ENCODE data around the gene ATG10. TPM values are rescaled to one million over a fixed set of nuclear protein-coding genes. Genes with fewer than 3 reads are reported as not detected.
"Not testable (repeated sequence)": the region's sequence is repeated elsewhere in the genome, so short reads cannot be mapped to it uniquely, and the experiment has no call there.

Gene ATG10
- total RNA-seq, 1 experiment from 2014 or later: 7.6 TPM

GRCh38 chr5:82031220-82032119, 59.6 kb downstream of the ATG10 start:
- no peak overlapping the region for H3K14ac ChIP-seq (ENCODE audit: insufficient read depth, low read length)
- H3K4me3 Mint-ChIP-seq: no peak overlapping the region
- H3K4ac ChIP-seq (ENCODE audit: low read depth, low read length): no peak overlapping the region
- no peak overlapping the region for H3T11ph ChIP-seq (ENCODE audit: low read length)
- H3K9me3 ChIP-seq (ENCODE audit: control insufficient read depth, low read depth, low read length): no peaks in the 10 kb centered on the region
- H3K27ac Mint-ChIP-seq: peak overlapping the region; percentile 19 to 78 (median 74); a peak in 5 of 7 replicates
- no peak overlapping the region for H4K91ac ChIP-seq (ENCODE audit: insufficient read length, low read depth, low read length)
- no peak overlapping the region for H2AFZ ChIP-seq (ENCODE audit: low read length)
- H2BK15ac ChIP-seq (ENCODE audit: low read depth, low read length): no peak overlapping the region
- no peaks in the 10 kb centered on the region for H4K20me1 ChIP-seq (ENCODE audit: control insufficient read depth, insufficient read depth, insufficient read length)
- no peaks in the 10 kb centered on the region for H3K79me1 ChIP-seq (ENCODE audit: insufficient read depth, low read depth, low read length, poor library complexity, severe bottlenecking)
- peak overlapping the region; percentile 9 for H3K27ac ChIP-seq (ENCODE audit: insufficient read length, low read depth, low read length)
- no peak overlapping the region for H3K4me2 ChIP-seq (ENCODE audit: insufficient read depth, insufficient read length, low read length)
- H3K27me3 ChIP-seq (ENCODE audit: insufficient read depth, low read length): no peaks in the 10 kb centered on the region
- H3K79me2 ChIP-seq (ENCODE audit: insufficient read depth, low read length): no peaks in the 10 kb centered on the region
- WGBS (ENCODE audit: extremely low coverage, insufficient read length, low lambda C conversion rate): no CpG with 5 or more reads among the region's 4 CpGs
- H3K4me1 ChIP-seq (ENCODE audit: insufficient read depth, low read length): peaks cover 9% of the 10 kb centered on the region; the same call in 1 of the 2 replicates
- H2AK5ac ChIP-seq (ENCODE audit: insufficient read length, low read length): no peak overlapping the region
- H4K5ac ChIP-seq (ENCODE audit: insufficient read length, low read depth, low read length): no peak overlapping the region
- no peak overlapping the region for H3K18ac ChIP-seq (ENCODE audit: insufficient read length, low read depth, low read length)
- no peak for TF ChIP-seq CTCF (conservative IDR thresholded peaks at IDR 0.05)
- H2BK20ac ChIP-seq (ENCODE audit: low read depth, low read length, poor library complexity, severe bottlenecking): no peak overlapping the region
- no peak overlapping the region for H3K56ac ChIP-seq (ENCODE audit: insufficient read length, low read depth, low read length)
- peaks cover 0 to 7% (median 2%) of the 10 kb centered on the region in 3 experiments; a peak in 3 of 7 replicates for H3K36me3 Mint-ChIP-seq (ENCODE audit: insufficient read depth in 1 of 3, low read depth in 3 of 3)
- no peaks in the 10 kb centered on the region for H3K27me3 Mint-ChIP-seq (ENCODE audit: low read depth)
- peaks cover 14 to 18% of the 10 kb centered on the region in 2 experiments for H3K4me1 Mint-ChIP-seq
- DNase-seq: peak; percentile 42
- no peak overlapping the region for H4K8ac ChIP-seq (replicated peaks; ENCODE audit: insufficient read length, low read depth, low read length)
- no peak overlapping the region for H2BK12ac ChIP-seq (ENCODE audit: insufficient read length, low read depth, low read length)
- H2BK120ac ChIP-seq (ENCODE audit: low read depth, low read length, poor library complexity, severe bottlenecking): no peak overlapping the region
- H3K9me3 Mint-ChIP-seq: peaks cover 0 to 3% of the 10 kb centered on the region in 2 experiments; a peak in 1 of 5 replicates
- no peaks in the 10 kb centered on the region for H3K23me2 ChIP-seq (ENCODE audit: insufficient read length, low read depth, low read length, poor library complexity, severe bottlenecking)
- no peak overlapping the region for H3K23ac ChIP-seq (ENCODE audit: insufficient read length, low read depth, low read length)
- H3K9ac ChIP-seq (ENCODE audit: extremely low read depth, insufficient read length, low read length): no peak overlapping the region
- H2BK5ac ChIP-seq (ENCODE audit: insufficient read length, low read length): no peak overlapping the region

- H4K5ac ChIP-seq (ENCODE audit: insufficient read length, low read depth, low read length); H3K27me3 Mint-ChIP-seq (ENCODE audit: low read depth); H3K9me3 ChIP-seq (ENCODE audit: control insufficient read depth, low read depth, low read length); H2BK5ac ChIP-seq (ENCODE audit: insufficient read length, low read length); H3K18ac ChIP-seq (ENCODE audit: insufficient read length, low read depth, low read length); H3K9ac ChIP-seq (ENCODE audit: extremely low read depth, insufficient read length, low read length); H4K8ac ChIP-seq (replicated peaks; ENCODE audit: insufficient read length, low read depth, low read length); H3K4me3 Mint-ChIP-seq; H2BK12ac ChIP-seq (ENCODE audit: insufficient read length, low read depth, low read length); H4K20me1 ChIP-seq (ENCODE audit: control insufficient read depth, insufficient read depth, insufficient read length); H3K27ac Mint-ChIP-seq; H3K79me1 ChIP-seq (ENCODE audit: insufficient read depth, low read depth, low read length, poor library complexity, severe bottlenecking); H3T11ph ChIP-seq (ENCODE audit: low read length); H4K91ac ChIP-seq (ENCODE audit: insufficient read length, low read depth, low read length); H3K23ac ChIP-seq (ENCODE audit: insufficient read length, low read depth, low read length); H3K4me2 ChIP-seq (ENCODE audit: insufficient read depth, insufficient read length, low read length); H3K14ac ChIP-seq (ENCODE audit: insufficient read depth, low read length); H3K27ac ChIP-seq (ENCODE audit: insufficient read length, low read depth, low read length); DNase-seq; H2BK15ac ChIP-seq (ENCODE audit: low read depth, low read length); H2AFZ ChIP-seq (ENCODE audit: low read length); H3K79me2 ChIP-seq (ENCODE audit: insufficient read depth, low read length); H2AK5ac ChIP-seq (ENCODE audit: insufficient read length, low read length); H2BK20ac ChIP-seq (ENCODE audit: low read depth, low read length, poor library complexity, severe bottlenecking); H3K27me3 ChIP-seq (ENCODE audit: insufficient read depth, low read length); H3K4ac ChIP-seq (ENCODE audit: low read depth, low read length); H2BK120ac ChIP-seq (ENCODE audit: low read depth, low read length, poor library complexity, severe bottlenecking); H3K4me1 ChIP-seq (ENCODE audit: insufficient read depth, low read length); H3K56ac ChIP-seq (ENCODE audit: insufficient read length, low read depth, low read length); H3K4me1 Mint-ChIP-seq; H3K23me2 ChIP-seq (ENCODE audit: insufficient read length, low read depth, low read length, poor library complexity, severe bottlenecking): not testable (repeated sequence)
- H3K36me3 Mint-ChIP-seq (ENCODE audit: insufficient read depth in 1 of 3, low read depth in 3 of 3): peaks cover 25 to 32% (median 25%) of the 10 kb centered on the region in 3 experiments
- H3K9me3 Mint-ChIP-seq: peaks cover 24 to 31% of the 10 kb centered on the region in 2 experiments
- no CpG with 5 or more reads among the region's 1 CpG for WGBS (ENCODE audit: extremely low coverage, insufficient read length, low lambda C conversion rate)
Observed at GRCh38 chr5:82042894-82043293, 71.1 kb downstream of the ATG10 start.

Data from H9 (cell line).